Hepatocyte (in vitro differentiated cells): ENCODE results near the gene MEGF8. TPM values are rescaled to one million over a fixed set of nuclear protein-coding genes. Genes with fewer than 3 reads are reported as not detected.

Experiments
- DNase-seq: peaks from one replicate; pipeline ENCODE4 v3.0.0-alpha.2; 2016; ENCODE audit warnings: low spot score
- H2AFZ ChIP-seq: fragments of 200-600 bp; sonication (generic); 2 replicates; pipeline ENCODE4 v1.6.0; 2016; ENCODE audit warnings: antibody characterized with exemption, mild to moderate bottlenecking
- H3K27ac ChIP-seq: fragments of 200-600 bp; sonication (generic); 2 replicates; pipeline ENCODE4 v1.5.1; 2016; ENCODE audit warnings: mild to moderate bottlenecking
- H3K27me3 ChIP-seq: fragments of 200-600 bp; sonication (generic); 2 replicates; pipeline ENCODE4 v1.6.1; 2016
- H3K36me3 ChIP-seq: fragments of 200-600 bp; sonication (generic); replicated peaks from 2 replicates; pipeline ENCODE4 v1.5.1; 2016; ENCODE audit warnings: low read depth; ENCODE audit not compliant: insufficient read depth
- H3K4me1 ChIP-seq: fragments of 200-600 bp; sonication (generic); 2 replicates; pipeline ENCODE4 v1.5.1; 2016; ENCODE audit warnings: mild to moderate bottlenecking, moderate library complexity; ENCODE audit not compliant: insufficient read depth
- H3K4me2 ChIP-seq: fragments of 200-600 bp; sonication (generic); 2 replicates; pipeline ENCODE4 v1.6.0; 2016
- H3K4me3 ChIP-seq: fragments of 200-600 bp; sonication (generic); 2 replicates; pipeline ENCODE4 v1.5.1; 2016; ENCODE audit warnings: mild to moderate bottlenecking
- H3K79me2 ChIP-seq: fragments of 200-600 bp; sonication (generic); 2 replicates; pipeline ENCODE4 v1.6.0; 2017; ENCODE audit warnings: mild to moderate bottlenecking
- H3K9me2 ChIP-seq: fragments of 200-600 bp; sonication (generic); replicated peaks from 2 replicates; pipeline ENCODE4 v1.6.0; 2017; ENCODE audit warnings: mild to moderate bottlenecking; ENCODE audit not compliant: insufficient read depth
- H3K9me3 ChIP-seq: fragments of 200-600 bp; sonication (generic); 2 replicates; pipeline ENCODE4 v1.5.1; 2016; ENCODE audit warnings: low read depth, mild to moderate bottlenecking
- H4K20me1 ChIP-seq: fragments of 200-600 bp; sonication (generic); 2 replicates; pipeline ENCODE4 v1.6.0; 2016; ENCODE audit warnings: mild to moderate bottlenecking; ENCODE audit not compliant: insufficient read depth, poor library complexity, severe bottlenecking
- EZH2 ChIP-seq: fragments of 200-600 bp; sonication (generic); IDR thresholded peaks from 2 replicates; pipeline ENCODE4 v1.6.1; 2016; ENCODE audit warnings: antibody characterized with exemption, mild to moderate bottlenecking, borderline replicate concordance
- EZH2phosphoT487 ChIP-seq: fragments of 200-600 bp; sonication (generic); IDR thresholded peaks from one replicate; pipeline ENCODE4 v1.6.1; 2018; ENCODE audit warnings: antibody characterized with exemption, mild to moderate bottlenecking, low read depth, moderate library complexity; ENCODE audit not compliant: unreplicated experiment, severe bottlenecking
- WGBS: methylation state at CpG from one replicate; pipeline ENCODE4 v1.1.6; 2016; ENCODE audit warnings: low lambda C conversion rate; ENCODE audit errors: missing lambda C conversion rate; 5-methylcytosine and 5-hydroxymethylcytosine counted together
- polyA plus RNA-seq: library from polyadenylated mRNA; unstranded; fragments of >200 nt; fragmentation: Nextera tagmentation; extraction: Ambion mirVana; gene quantifications from 2 replicates; pipeline ENCODE4 v1.2.1, GENCODE V29; 2016
- total RNA-seq: library from RNA; depleted of rRNA; stranded (reverse); fragments of >200 nt; gene quantifications from 2 replicates; pipeline ENCODE4 v1.2.3, GENCODE V29; 2014
- TF ChIP-seq, protein P1 (sequence below): fragments of 200-600 bp; sonication (generic); IDR thresholded peaks from 2 replicates; pipeline ENCODE4 v1.5.1; 2016; ENCODE audit warnings: antibody characterized with exemption, mild to moderate bottlenecking; ENCODE audit not compliant: poor library complexity

Gene MEGF8
- total and polyA plus RNA-seq, 2 experiments from 2014 or later: 8.3 to 19.2 TPM

DNA sequence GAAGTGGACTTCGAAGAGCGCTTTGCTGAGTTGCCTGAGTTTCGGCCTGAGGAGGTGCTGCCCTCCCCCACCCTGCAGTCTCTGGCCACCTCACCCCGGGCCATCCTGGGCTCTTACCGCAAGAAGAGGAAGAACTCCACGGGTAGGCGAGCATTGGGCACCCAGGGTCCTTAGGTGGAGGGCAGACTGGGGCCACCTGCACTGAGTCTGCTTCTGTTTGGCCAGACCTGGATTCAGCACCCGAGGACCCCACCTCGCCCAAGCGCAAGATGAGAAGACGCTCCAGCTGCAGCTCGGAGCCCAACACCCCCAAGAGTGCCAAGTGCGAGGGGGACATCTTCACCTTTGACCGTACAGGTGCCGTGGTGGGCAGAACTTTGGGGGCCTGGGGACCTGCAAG, 31.5 kb upstream of the MEGF8 start:
- Histone ChIP-seq H3K36me3 (no peaks in the 10 kb centered on the region), H3K4me1 (no peaks in the 10 kb centered on the region), H3K9me3 (no peaks in the 10 kb centered on the region), H3K79me2 (no peaks in the 10 kb centered on the region), H3K4me3 (no peak overlapping the region), H3K27me3 (no peaks in the 10 kb centered on the region), H2AFZ (no peak overlapping the region), H3K27ac (no peak overlapping the region), H3K9me2 (no peaks in the 10 kb centered on the region), H4K20me1 (peaks cover 7% of the 10 kb centered on the region), H3K4me2 (no peak overlapping the region)
- over 99% methylated on average over 14 of the region's 15 CpGs for WGBS
- DNase-seq: no peak
- no peak for TF ChIP-seq EZH2
- no peak for TF ChIP-seq EZH2phosphoT487
- TF ChIP-seq, protein P1, sequence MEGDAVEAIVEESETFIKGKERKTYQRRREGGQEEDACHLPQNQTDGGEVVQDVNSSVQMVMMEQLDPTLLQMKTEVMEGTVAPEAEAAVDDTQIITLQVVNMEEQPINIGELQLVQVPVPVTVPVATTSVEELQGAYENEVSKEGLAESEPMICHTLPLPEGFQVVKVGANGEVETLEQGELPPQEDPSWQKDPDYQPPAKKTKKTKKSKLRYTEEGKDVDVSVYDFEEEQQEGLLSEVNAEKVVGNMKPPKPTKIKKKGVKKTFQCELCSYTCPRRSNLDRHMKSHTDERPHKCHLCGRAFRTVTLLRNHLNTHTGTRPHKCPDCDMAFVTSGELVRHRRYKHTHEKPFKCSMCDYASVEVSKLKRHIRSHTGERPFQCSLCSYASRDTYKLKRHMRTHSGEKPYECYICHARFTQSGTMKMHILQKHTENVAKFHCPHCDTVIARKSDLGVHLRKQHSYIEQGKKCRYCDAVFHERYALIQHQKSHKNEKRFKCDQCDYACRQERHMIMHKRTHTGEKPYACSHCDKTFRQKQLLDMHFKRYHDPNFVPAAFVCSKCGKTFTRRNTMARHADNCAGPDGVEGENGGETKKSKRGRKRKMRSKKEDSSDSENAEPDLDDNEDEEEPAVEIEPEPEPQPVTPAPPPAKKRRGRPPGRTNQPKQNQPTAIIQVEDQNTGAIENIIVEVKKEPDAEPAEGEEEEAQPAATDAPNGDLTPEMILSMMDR: no peak

DNA sequence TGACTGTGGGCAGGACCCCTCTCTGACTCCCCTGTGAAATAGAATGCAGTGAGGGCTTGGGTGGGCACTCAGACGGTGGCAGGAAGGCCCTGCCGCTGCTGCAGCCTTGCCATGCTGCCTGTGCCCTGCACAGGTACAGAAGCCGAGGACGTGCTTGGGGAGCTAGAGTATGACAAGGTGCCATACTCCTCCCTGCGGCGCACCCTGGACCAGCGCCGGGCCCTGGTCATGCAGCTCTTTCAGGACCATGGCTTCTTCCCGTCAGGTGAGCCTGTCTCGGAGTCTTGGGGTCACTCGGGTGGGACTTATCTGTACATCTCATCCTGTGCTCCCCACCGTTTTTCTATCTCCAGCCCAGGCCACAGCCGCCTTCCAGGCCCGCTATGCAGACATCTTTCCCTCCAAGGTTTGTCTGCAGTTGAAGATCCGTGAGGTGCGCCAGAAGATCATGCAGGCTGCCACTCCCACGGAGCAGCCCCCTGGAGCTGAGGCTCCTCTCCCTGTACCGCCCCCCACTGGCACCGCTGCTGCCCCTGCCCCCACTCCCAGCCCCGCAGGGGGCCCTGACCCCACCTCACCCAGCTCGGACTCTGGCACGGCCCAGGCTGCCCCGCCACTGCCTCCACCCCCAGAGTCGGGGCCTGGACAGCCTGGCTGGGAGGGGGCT, 30.8 kb upstream of the MEGF8 start:
- Histone ChIP-seq H3K4me2 (no peak overlapping the region), H3K27me3 (no peaks in the 10 kb centered on the region), H3K27ac (no peak overlapping the region), H4K20me1 (peaks cover 7% of the 10 kb centered on the region), H3K4me1 (no peaks in the 10 kb centered on the region), H3K36me3 (no peaks in the 10 kb centered on the region), H3K4me3 (no peak overlapping the region), H2AFZ (no peak overlapping the region), H3K79me2 (no peaks in the 10 kb centered on the region), H3K9me3 (no peaks in the 10 kb centered on the region), H3K9me2 (no peaks in the 10 kb centered on the region)
- DNase-seq: no peak
- 90% methylated on average over 18 of the region's 24 CpGs for WGBS
- no peak for TF ChIP-seq EZH2phosphoT487
- TF ChIP-seq, protein P1: no peak

DNA sequence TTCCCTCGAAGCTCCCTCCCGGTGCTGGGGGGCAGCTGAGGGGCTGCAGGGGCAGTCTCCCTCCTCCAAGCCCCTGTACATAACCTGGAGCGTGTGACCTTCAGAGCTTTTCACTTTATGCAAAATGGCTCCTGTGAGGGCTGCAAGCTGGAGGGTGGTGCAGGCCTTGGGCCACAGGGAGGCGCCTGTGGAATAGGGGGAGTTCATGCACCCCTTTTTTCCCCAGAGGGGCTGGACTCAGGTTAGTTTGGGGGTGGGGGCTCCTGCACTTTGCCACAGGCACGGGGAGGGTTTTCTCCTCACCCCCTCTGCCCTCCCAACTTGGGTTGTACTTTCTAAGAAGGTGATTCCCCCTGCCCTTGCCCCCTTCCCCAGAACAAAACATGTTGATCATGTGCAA, 30.1 kb upstream of the MEGF8 start:
- H3K27me3 ChIP-seq: no peaks in the 10 kb centered on the region
- DNase-seq: no peak
- no peaks in the 10 kb centered on the region for H3K36me3 ChIP-seq
- no peaks in the 10 kb centered on the region for H3K4me1 ChIP-seq
- no peaks in the 10 kb centered on the region for H3K9me2 ChIP-seq
- TF ChIP-seq EZH2phosphoT487 (no peak), EZH2 (no peak)
- TF ChIP-seq, protein P1: no peak
- no peaks in the 10 kb centered on the region for H3K9me3 ChIP-seq
- H2AFZ ChIP-seq: no peak overlapping the region
- peaks cover 7% of the 10 kb centered on the region for H4K20me1 ChIP-seq
- WGBS: 87% methylated on average over 5 of the region's 5 CpGs
- H3K27ac ChIP-seq: no peak overlapping the region
- H3K4me3 ChIP-seq: no peak overlapping the region
- H3K79me2 ChIP-seq: peaks cover 7% of the 10 kb centered on the region
- H3K4me2 ChIP-seq: no peak overlapping the region
